SK-N-SH (cell line): ENCODE data around the gene MAPK14. TPM values are rescaled to one million over a fixed set of nuclear protein-coding genes. Genes with fewer than 3 reads are reported as not detected.

Experiments used
- CTCF ChIA-PET: fragments of 300-600, 350-600 bp; formaldehyde crosslinking; extraction: SDS; loops from one replicate; lab custom pipeline; 2021; lab: Yijun Ruan, JAX
- POLR2A ChIA-PET: fragments of 350-600 bp; sonication (Branson Sonifier 250); formaldehyde crosslinking; extraction: SDS; loops from one replicate; lab custom pipeline; 2020; ENCODE audit warnings: antibody characterized with exemption, inconsistent platforms; lab: Yijun Ruan, JAX
- DNase-seq: peaks from one replicate; pipeline ENCODE4 v3.0.0; 2012
- H2AFZ ChIP-seq: fragments of 200-600 bp; sonication (generic); 2 replicates; pipeline ENCODE4 v1.8.1; 2016; ENCODE audit warnings: antibody characterized with exemption, mild to moderate bottlenecking, low read depth
- H3F3A ChIP-seq: fragments of 200-600 bp; sonication (generic); replicated peaks from 2 replicates; pipeline ENCODE3; 2016; ENCODE audit warnings: antibody characterized with exemption, mild to moderate bottlenecking; ENCODE audit not compliant: insufficient read depth
- H3K27ac ChIP-seq, 2 experiments: fragments of 200-500 bp in 1 of 2; fragments of 200-600 bp in 1 of 2; sonication (Bioruptor generic) in 1 of 2; sonication (generic), shearing (Covaris generic) in 1 of 2; 2 replicates each; pipeline versions ENCODE4 v1.5.1 to v1.6.1; 2014 to 2016; ENCODE audit warnings: low read depth in 2 of 2, inconsistent platforms in 1 of 2, low read length in 1 of 2, mild to moderate bottlenecking in 1 of 2, mixed read lengths in 1 of 2
- H3K27me3 ChIP-seq: fragments of 200-600 bp; sonication (generic), shearing (Covaris generic); 2 replicates; pipeline ENCODE4 v1.6.1; 2016; ENCODE audit warnings: mixed run types; ENCODE audit not compliant: insufficient read depth
- H3K36me3 ChIP-seq, 2 experiments: fragments of 200-500 bp in 1 of 2; fragments of 200-600 bp in 1 of 2; sonication (Bioruptor generic) in 1 of 2; sonication (generic) in 1 of 2; replicated peaks in 1 of 2; 2 replicates each; pipeline versions ENCODE3 to v1.5.1; 2014 to 2016; ENCODE audit warnings: low read length in 1 of 2, mild to moderate bottlenecking in 1 of 2; ENCODE audit not compliant: insufficient read depth in 2 of 2, control insufficient read depth in 1 of 2
- H3K4me1 ChIP-seq, 2 experiments: fragments of 200-500 bp in 1 of 2; fragments of 200-600 bp in 1 of 2; sonication (Bioruptor generic) in 1 of 2; sonication (generic), shearing (Covaris generic) in 1 of 2; 2 replicates each; pipeline versions ENCODE4 v1.5.1 to v1.6.1; 2014 to 2016; ENCODE audit warnings: low read depth in 1 of 2, low read length in 1 of 2, mixed run types in 1 of 2; ENCODE audit not compliant: insufficient read depth in 2 of 2, control insufficient read depth in 1 of 2
- H3K4me2 ChIP-seq: fragments of 200-600 bp; sonication (generic), shearing (Covaris generic); 2 replicates; pipeline ENCODE4 v1.6.1; 2017; ENCODE audit warnings: mixed run types
- H3K4me3 ChIP-seq, 2 experiments: fragments of 200-500 bp in 1 of 2; fragments of 200-600 bp in 1 of 2; sonication (Bioruptor generic) in 1 of 2; sonication (generic), shearing (Covaris generic) in 1 of 2; 2 replicates each; pipeline versions ENCODE4 v1.5.1 to v1.8.1; 2014 to 2016; ENCODE audit warnings: low read depth in 2 of 2, inconsistent platforms in 1 of 2, low read length in 1 of 2, mild to moderate bottlenecking in 1 of 2, mixed read lengths in 1 of 2, moderate library complexity in 1 of 2
- H3K79me2 ChIP-seq: fragments of 200-600 bp; sonication (generic); 2 replicates; pipeline ENCODE4 v1.8.1; 2017; ENCODE audit warnings: mild to moderate bottlenecking; ENCODE audit not compliant: insufficient read depth
- H3K9ac ChIP-seq: fragments of 200-600 bp; sonication (generic); 2 replicates; pipeline ENCODE4 v1.6.1; 2017; ENCODE audit warnings: mixed run types
- H3K9me2 ChIP-seq: fragments of 200-600 bp; sonication (generic); 2 replicates; pipeline ENCODE4 v1.6.1; 2017; ENCODE audit warnings: mixed run types
- H3K9me3 ChIP-seq: fragments of 200-600 bp; sonication (generic); 2 replicates; pipeline ENCODE4 v1.6.1; 2017; ENCODE audit warnings: mixed run types, mild to moderate bottlenecking, moderate library complexity
- H4K20me1 ChIP-seq: fragments of 200-600 bp; sonication (generic); 2 replicates; pipeline ENCODE4 v1.6.1; 2017; ENCODE audit warnings: mild to moderate bottlenecking, mixed run types; ENCODE audit not compliant: insufficient read depth
- CHD2 ChIP-seq: fragments of 150-350 bp; IDR thresholded peaks from 2 replicates; pipeline ENCODE4 v1.6.1; 2018; ENCODE audit warnings: low read length; ENCODE audit not compliant: partially characterized antibody
- ELF1 ChIP-seq: IDR thresholded peaks from 2 replicates; pipeline ENCODE4 v1.4.0; 2012
- EP300 ChIP-seq, 2 experiments: IDR thresholded peaks; 2 replicates each; pipeline versions ENCODE4 v1.4.0 to v1.6.1; 2012; ENCODE audit warnings: borderline replicate concordance in 1 of 2, low read depth in 1 of 2, low read length in 1 of 2
- EZH2phosphoT487 ChIP-seq: fragments of 200-600 bp; sonication (generic); IDR thresholded peaks from 2 replicates; pipeline ENCODE4 v1.6.1; 2017; ENCODE audit warnings: low read depth, mixed run types, mild to moderate bottlenecking, antibody characterized with exemption, moderate library complexity, borderline replicate concordance
- FOSL2 ChIP-seq: IDR thresholded peaks from 2 replicates; pipeline ENCODE4 v1.4.0; 2012; ENCODE audit warnings: low read depth, mild to moderate bottlenecking, moderate library complexity, borderline replicate concordance
- GATA2 ChIP-seq: sonication (generic); formaldehyde crosslinking; IDR thresholded peaks from 2 replicates; pipeline ENCODE4 v1.5.0; 2020; ENCODE audit warnings: mild to moderate bottlenecking, missing genetic modification reagents
- JUND ChIP-seq: IDR thresholded peaks from 2 replicates; pipeline ENCODE4 v1.4.0; 2012
- MXI1 ChIP-seq: IDR thresholded peaks from 2 replicates; pipeline ENCODE4 v1.6.1; 2012; ENCODE audit warnings: mild to moderate bottlenecking, low read depth, low read length, improper control_type of control experiment
- NFIC ChIP-seq: IDR thresholded peaks from 2 replicates; pipeline ENCODE4 v1.4.0; 2012; ENCODE audit warnings: borderline replicate concordance
- RXRA ChIP-seq: IDR thresholded peaks from 2 replicates; pipeline ENCODE4 v1.4.0; 2012; ENCODE audit warnings: low read depth, mild to moderate bottlenecking, borderline replicate concordance
- SMC3 ChIP-seq: IDR thresholded peaks from 2 replicates; pipeline ENCODE4 v1.6.1; 2012; ENCODE audit warnings: low read depth, low read length, improper control_type of control experiment
- TAF1 ChIP-seq: IDR thresholded peaks from 2 replicates; pipeline ENCODE4 v1.6.1; 2012; ENCODE audit warnings: low read depth, mild to moderate bottlenecking, low read length, moderate library complexity, borderline replicate concordance
- TCF12 ChIP-seq: IDR thresholded peaks from 2 replicates; pipeline ENCODE4 v1.4.0; 2012
- TEAD4 ChIP-seq: IDR thresholded peaks from 2 replicates; pipeline ENCODE4 v1.4.0; 2012; ENCODE audit warnings: mild to moderate bottlenecking, borderline replicate concordance; ENCODE audit not compliant: insufficient read depth
- YY1 ChIP-seq: IDR thresholded peaks from 2 replicates; pipeline ENCODE4 v1.4.0; 2012; ENCODE audit warnings: low read depth, mild to moderate bottlenecking
- WGBS: methylation state at CpG from one replicate; pipeline ENCODE4 v1.1.6; 2017; ENCODE audit warnings: low lambda C conversion rate; 5-methylcytosine and 5-hydroxymethylcytosine counted together
- polyA plus RNA-seq, 3 experiments: library from polyadenylated mRNA; depleted of rRNA; stranded (reverse); fragments of >200 nt; gene quantifications; 2 replicates each; pipeline ENCODE4 v1.2.3, GENCODE V29; 2012
- TF ChIP-seq, protein P1 (sequence below): IDR thresholded peaks from 2 replicates; pipeline ENCODE4 v1.6.1; 2012; ENCODE audit warnings: mild to moderate bottlenecking, low read depth, low read length, moderate library complexity
- TF ChIP-seq, protein P2 (sequence below): IDR thresholded peaks from 2 replicates; pipeline ENCODE4 v1.4.0; 2012; ENCODE audit warnings: low read depth, borderline replicate concordance
- TF ChIP-seq, protein P3 (sequence below): IDR thresholded peaks from 2 replicates; pipeline ENCODE4 v1.4.0; 2012; ENCODE audit warnings: low read depth, borderline replicate concordance

Gene MAPK14
- polyA plus RNA-seq, 1 of the 3 experiments (the other 2 are of a cell fraction): 19.8 TPM

DNA sequence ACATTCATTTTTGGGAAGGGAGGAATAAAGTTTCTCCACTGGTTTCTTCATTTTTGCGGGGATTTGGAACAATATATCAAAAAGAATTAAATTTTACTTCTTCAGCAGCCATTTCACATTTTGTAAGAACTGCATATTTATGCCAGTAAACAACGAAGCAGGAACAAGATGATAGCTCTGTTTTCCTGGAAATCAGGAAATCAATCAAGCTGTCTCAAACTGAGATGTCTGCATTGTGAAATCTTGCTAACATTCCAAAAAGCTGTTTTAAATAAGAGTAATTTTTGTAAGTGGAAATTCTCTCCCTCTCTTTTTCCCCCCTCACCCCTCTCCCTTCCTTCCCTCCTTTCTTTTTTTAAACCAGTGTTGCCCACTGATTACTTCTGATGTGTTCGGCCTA is 122.7 kb downstream of the MAPK14 start:
- H3K9ac ChIP-seq: no peak overlapping the region
- no peaks in the 10 kb centered on the region for H3K36me3 ChIP-seq
- no peak overlapping the region for H3K4me2 ChIP-seq
- DNase-seq: no peak
- no peaks in the 10 kb centered on the region for H3K4me1 ChIP-seq
- no peak overlapping the region for H3K27ac ChIP-seq
- no peaks in the 10 kb centered on the region for H3K9me3 ChIP-seq
- no peak overlapping the region for H2AFZ ChIP-seq
- CTCF ChIA-PET: no interaction called here
- no peaks in the 10 kb centered on the region for H4K20me1 ChIP-seq
- TF ChIP-seq ELF1: no peak
- no peak for TF ChIP-seq TEAD4
- TF ChIP-seq, protein P1, sequence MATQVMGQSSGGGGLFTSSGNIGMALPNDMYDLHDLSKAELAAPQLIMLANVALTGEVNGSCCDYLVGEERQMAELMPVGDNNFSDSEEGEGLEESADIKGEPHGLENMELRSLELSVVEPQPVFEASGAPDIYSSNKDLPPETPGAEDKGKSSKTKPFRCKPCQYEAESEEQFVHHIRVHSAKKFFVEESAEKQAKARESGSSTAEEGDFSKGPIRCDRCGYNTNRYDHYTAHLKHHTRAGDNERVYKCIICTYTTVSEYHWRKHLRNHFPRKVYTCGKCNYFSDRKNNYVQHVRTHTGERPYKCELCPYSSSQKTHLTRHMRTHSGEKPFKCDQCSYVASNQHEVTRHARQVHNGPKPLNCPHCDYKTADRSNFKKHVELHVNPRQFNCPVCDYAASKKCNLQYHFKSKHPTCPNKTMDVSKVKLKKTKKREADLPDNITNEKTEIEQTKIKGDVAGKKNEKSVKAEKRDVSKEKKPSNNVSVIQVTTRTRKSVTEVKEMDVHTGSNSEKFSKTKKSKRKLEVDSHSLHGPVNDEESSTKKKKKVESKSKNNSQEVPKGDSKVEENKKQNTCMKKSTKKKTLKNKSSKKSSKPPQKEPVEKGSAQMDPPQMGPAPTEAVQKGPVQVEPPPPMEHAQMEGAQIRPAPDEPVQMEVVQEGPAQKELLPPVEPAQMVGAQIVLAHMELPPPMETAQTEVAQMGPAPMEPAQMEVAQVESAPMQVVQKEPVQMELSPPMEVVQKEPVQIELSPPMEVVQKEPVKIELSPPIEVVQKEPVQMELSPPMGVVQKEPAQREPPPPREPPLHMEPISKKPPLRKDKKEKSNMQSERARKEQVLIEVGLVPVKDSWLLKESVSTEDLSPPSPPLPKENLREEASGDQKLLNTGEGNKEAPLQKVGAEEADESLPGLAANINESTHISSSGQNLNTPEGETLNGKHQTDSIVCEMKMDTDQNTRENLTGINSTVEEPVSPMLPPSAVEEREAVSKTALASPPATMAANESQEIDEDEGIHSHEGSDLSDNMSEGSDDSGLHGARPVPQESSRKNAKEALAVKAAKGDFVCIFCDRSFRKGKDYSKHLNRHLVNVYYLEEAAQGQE: no peak
- TF ChIP-seq, protein P2, sequence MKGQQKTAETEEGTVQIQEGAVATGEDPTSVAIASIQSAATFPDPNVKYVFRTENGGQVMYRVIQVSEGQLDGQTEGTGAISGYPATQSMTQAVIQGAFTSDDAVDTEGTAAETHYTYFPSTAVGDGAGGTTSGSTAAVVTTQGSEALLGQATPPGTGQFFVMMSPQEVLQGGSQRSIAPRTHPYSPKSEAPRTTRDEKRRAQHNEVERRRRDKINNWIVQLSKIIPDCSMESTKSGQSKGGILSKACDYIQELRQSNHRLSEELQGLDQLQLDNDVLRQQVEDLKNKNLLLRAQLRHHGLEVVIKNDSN: no peak
- TF ChIP-seq EP300 (IDR thresholded peaks at IDR 0.05; ENCODE audit: borderline replicate concordance in 1 of 2, low read depth in 1 of 2, low read length in 1 of 2): no peak
- TF ChIP-seq MXI1: no peak
- no peak for TF ChIP-seq FOSL2
- no peak for TF ChIP-seq YY1
- no peak for TF ChIP-seq EZH2phosphoT487
- TF ChIP-seq RXRA: no peak
- TF ChIP-seq SMC3: no peak
- no peak for TF ChIP-seq TAF1
- no peak overlapping the region for H3K4me3 ChIP-seq
- H3F3A ChIP-seq: no peaks in the 10 kb centered on the region
- no peaks in the 10 kb centered on the region for H3K9me2 ChIP-seq
- 63% methylated on average over 3 of the region's 3 CpGs for WGBS
- no peaks in the 10 kb centered on the region for H3K27me3 ChIP-seq
- H3K79me2 ChIP-seq: no peaks in the 10 kb centered on the region
- POLR2A ChIA-PET: interaction anchor here (1.1 kb wide), 1 partner anchor 11 kb away, joined by 3 read pairs; no protein-coding TSS in a partner anchor

DNA sequence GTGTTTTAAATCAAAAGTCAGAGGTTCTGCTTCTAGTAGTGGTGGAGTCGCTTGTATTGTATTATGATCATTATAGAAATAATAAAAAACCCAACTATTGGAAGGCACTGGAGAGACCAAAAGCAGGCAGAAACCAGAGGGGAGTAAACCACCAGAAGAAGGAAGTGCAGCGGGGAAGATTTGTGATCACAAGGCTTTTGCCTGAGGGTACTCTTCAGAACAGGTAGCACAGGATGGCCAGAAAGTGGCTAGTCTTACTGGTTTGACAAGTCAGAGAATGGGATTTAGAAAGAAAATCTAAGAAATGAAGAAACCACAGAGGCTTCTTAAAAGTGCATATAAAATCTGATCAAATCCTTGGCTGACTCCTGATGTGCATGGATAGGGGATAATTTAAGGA is 126.7 kb downstream of the MAPK14 start:
- TF ChIP-seq TCF12 (no peak), NFIC (no peak), JUND (no peak), TEAD4 (no peak), GATA2 (CRISPR knock-in tag) (no peak), SMC3 (no peak), CHD2 (no peak)
- TF ChIP-seq, protein P3, sequence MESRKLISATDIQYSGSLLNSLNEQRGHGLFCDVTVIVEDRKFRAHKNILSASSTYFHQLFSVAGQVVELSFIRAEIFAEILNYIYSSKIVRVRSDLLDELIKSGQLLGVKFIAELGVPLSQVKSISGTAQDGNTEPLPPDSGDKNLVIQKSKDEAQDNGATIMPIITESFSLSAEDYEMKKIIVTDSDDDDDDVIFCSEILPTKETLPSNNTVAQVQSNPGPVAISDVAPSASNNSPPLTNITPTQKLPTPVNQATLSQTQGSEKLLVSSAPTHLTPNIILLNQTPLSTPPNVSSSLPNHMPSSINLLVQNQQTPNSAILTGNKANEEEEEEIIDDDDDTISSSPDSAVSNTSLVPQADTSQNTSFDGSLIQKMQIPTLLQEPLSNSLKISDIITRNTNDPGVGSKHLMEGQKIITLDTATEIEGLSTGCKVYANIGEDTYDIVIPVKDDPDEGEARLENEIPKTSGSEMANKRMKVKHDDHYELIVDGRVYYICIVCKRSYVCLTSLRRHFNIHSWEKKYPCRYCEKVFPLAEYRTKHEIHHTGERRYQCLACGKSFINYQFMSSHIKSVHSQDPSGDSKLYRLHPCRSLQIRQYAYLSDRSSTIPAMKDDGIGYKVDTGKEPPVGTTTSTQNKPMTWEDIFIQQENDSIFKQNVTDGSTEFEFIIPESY: no peak
- CTCF ChIA-PET: no interaction called here
- no peaks in the 10 kb centered on the region for H3K36me3 ChIP-seq
- no peaks in the 10 kb centered on the region for H3K79me2 ChIP-seq
- no peaks in the 10 kb centered on the region for H3F3A ChIP-seq
- no peaks in the 10 kb centered on the region for H3K27me3 ChIP-seq
- H3K9me2 ChIP-seq: no peaks in the 10 kb centered on the region
- H2AFZ ChIP-seq: no peak overlapping the region
- WGBS: 69% methylated on average over 2 of the region's 2 CpGs
- POLR2A ChIA-PET: no interaction called here
- no peak overlapping the region for H3K4me3 ChIP-seq
- no peak overlapping the region for H3K4me2 ChIP-seq
- no peaks in the 10 kb centered on the region for H3K9me3 ChIP-seq
- no peaks in the 10 kb centered on the region for H4K20me1 ChIP-seq
- no peak overlapping the region for H3K27ac ChIP-seq
- no peak overlapping the region for H3K9ac ChIP-seq
- no peak for DNase-seq
- no peaks in the 10 kb centered on the region for H3K4me1 ChIP-seq
